A673 (cell line): ENCODE measurements around the gene TNFRSF18. TPM values are rescaled to one million over a fixed set of nuclear protein-coding genes. Genes with fewer than 3 reads are reported as not detected.

ENCODE experiments used
- BruUV-seq: library from RNA; stranded (reverse); fragments of 400-500 nt; replicated peaks from 2 replicates; lab custom pipeline; 2021; lab: Mats Ljungman, UMichigan
- CTCF ChIA-PET: fragments of 300-600 bp; sonication (Branson Sonifier 250); formaldehyde crosslinking; loops from one replicate; lab custom pipeline; 2022; ENCODE audit warnings: antibody characterized with exemption; lab: Charles Lee
- POLR2A ChIA-PET: fragments of 300-600 bp; sonication (Branson Sonifier 250); formaldehyde crosslinking; loops from one replicate; lab custom pipeline; 2022; ENCODE audit warnings: antibody characterized with exemption; ENCODE audit not compliant: low non-redundant PET; lab: Charles Lee
- DNase-seq: peaks from one replicate; pipeline ENCODE4 v3.0.0-alpha.2; 2015; ENCODE audit warnings: low spot score
- H3K27ac ChIP-seq: fragments of 200-600 bp; sonication (generic); 2 replicates; pipeline ENCODE4 v1.5.1; 2016; ENCODE audit warnings: mixed run types, low read depth, mild to moderate bottlenecking, mixed read lengths, antibody characterized with exemption, low read length; ENCODE audit not compliant: poor library complexity, severe bottlenecking
- H3K27me3 ChIP-seq: fragments of 200-600 bp; sonication (generic); replicated peaks from 2 replicates; pipeline ENCODE4 v1.6.1; 2017; ENCODE audit warnings: mixed run types, low read depth, mild to moderate bottlenecking, mixed read lengths, antibody characterized with exemption, low read length; ENCODE audit not compliant: insufficient read depth, poor library complexity
- H3K36me3 ChIP-seq: fragments of 200-600 bp; sonication (generic); 2 replicates; pipeline ENCODE4 v1.6.1; 2016; ENCODE audit warnings: mixed run types, mild to moderate bottlenecking, mixed read lengths, antibody characterized with exemption, low read length; ENCODE audit not compliant: insufficient read depth, poor library complexity, severe bottlenecking
- H3K4me1 ChIP-seq: fragments of 200-600 bp; sonication (generic); 2 replicates; pipeline ENCODE4 v1.6.1; 2017; ENCODE audit warnings: mixed run types, mild to moderate bottlenecking, mixed read lengths, antibody characterized with exemption, low read length; ENCODE audit not compliant: insufficient read depth, poor library complexity, severe bottlenecking
- H3K4me3 ChIP-seq: fragments of 200-600 bp; sonication (generic); 2 replicates; pipeline ENCODE4 v1.5.1; 2016; ENCODE audit warnings: low read depth, mixed run types, mild to moderate bottlenecking, mixed read lengths, low read length; ENCODE audit not compliant: poor library complexity, severe bottlenecking
- H3K9me3 ChIP-seq: fragments of 200-600 bp; sonication (generic); 2 replicates; pipeline ENCODE4 v1.6.1; 2016; ENCODE audit warnings: mixed run types, low read depth, mild to moderate bottlenecking, mixed read lengths, antibody characterized with exemption, low read length; ENCODE audit not compliant: poor library complexity, severe bottlenecking
- EZH2 ChIP-seq: fragments of 200-600 bp; sonication (generic); IDR thresholded peaks from 2 replicates; pipeline ENCODE4 v1.6.1; 2017; ENCODE audit warnings: borderline replicate concordance, low read depth, mild to moderate bottlenecking, mixed read lengths, antibody characterized with exemption, low read length; ENCODE audit not compliant: poor library complexity, severe bottlenecking
- intact Hi-C: fragments of 100-400 bp; cut with micrococcal nuclease; formaldehyde crosslinking; loops from one replicate; pipeline ENCODE4 v1.10.0; 2022; ENCODE audit not compliant: unreplicated experiment
- total RNA-seq: library from RNA; stranded (reverse); gene quantifications from 2 replicates; pipeline ENCODE4 v1.2.3, GENCODE V29; 2021
- TF ChIP-seq, protein P1 (sequence below): fragments of 300-800, 200-600 bp; sonication (generic); conservative IDR thresholded peaks from 2 replicates; pipeline ENCODE4 v1.5.1; 2017; ENCODE audit warnings: low read depth, mild to moderate bottlenecking, antibody characterized with exemption, low read length, moderate library complexity, mixed read lengths

TNFRSF18 gene
- total RNA-seq, 1 experiment from 2014 or later = 0.77 TPM

DNA sequence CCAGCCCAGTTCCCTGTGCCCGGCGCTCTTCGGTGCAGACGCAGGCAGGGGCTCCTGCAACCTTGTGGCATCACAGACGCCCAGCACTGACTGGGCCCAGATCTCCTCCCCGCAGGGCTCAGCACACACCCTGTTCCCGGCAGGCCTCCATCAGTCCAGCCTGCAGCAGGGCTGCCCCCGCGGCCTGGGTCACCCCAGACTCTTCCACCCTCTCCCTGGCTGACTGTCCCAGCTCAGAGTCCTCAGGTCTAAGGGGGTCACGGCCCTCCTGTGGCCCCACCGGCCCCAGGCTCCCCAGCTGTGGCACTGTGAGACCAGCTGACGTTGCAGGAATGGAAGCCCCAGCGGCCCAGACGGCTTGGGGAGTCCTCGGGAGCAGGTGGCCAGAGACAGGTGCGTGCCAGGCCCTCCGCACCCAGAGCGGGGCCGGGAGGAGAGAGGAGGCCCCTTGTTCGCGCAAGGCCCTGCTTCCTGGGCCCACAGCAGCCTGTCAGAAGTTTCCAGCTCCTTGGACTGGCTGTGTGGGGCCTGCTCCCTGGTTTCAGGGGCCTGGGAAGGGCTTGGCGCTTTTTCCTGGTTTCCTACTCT lies 29.9 kb upstream of the TNFRSF18 start:
- TF ChIP-seq EZH2 = no peak
- TF ChIP-seq, protein P1, sequence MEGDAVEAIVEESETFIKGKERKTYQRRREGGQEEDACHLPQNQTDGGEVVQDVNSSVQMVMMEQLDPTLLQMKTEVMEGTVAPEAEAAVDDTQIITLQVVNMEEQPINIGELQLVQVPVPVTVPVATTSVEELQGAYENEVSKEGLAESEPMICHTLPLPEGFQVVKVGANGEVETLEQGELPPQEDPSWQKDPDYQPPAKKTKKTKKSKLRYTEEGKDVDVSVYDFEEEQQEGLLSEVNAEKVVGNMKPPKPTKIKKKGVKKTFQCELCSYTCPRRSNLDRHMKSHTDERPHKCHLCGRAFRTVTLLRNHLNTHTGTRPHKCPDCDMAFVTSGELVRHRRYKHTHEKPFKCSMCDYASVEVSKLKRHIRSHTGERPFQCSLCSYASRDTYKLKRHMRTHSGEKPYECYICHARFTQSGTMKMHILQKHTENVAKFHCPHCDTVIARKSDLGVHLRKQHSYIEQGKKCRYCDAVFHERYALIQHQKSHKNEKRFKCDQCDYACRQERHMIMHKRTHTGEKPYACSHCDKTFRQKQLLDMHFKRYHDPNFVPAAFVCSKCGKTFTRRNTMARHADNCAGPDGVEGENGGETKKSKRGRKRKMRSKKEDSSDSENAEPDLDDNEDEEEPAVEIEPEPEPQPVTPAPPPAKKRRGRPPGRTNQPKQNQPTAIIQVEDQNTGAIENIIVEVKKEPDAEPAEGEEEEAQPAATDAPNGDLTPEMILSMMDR = no peak
- intact Hi-C loops = no loop called here
- peaks cover 16% of the 10 kb centered on the region for H3K4me1 ChIP-seq
- no peaks in the 10 kb centered on the region for H3K9me3 ChIP-seq
- DNase-seq = no peak
- H3K36me3 ChIP-seq = peaks cover 17% of the 10 kb centered on the region
- CTCF ChIA-PET = no interaction called here
- BruUV-seq = no TSS peak
- no peak overlapping the region for H3K4me3 ChIP-seq
- POLR2A ChIA-PET = no interaction called here
- H3K27me3 ChIP-seq = no peaks in the 10 kb centered on the region
- H3K27ac ChIP-seq = peak overlapping the region; percentile 18

DNA sequence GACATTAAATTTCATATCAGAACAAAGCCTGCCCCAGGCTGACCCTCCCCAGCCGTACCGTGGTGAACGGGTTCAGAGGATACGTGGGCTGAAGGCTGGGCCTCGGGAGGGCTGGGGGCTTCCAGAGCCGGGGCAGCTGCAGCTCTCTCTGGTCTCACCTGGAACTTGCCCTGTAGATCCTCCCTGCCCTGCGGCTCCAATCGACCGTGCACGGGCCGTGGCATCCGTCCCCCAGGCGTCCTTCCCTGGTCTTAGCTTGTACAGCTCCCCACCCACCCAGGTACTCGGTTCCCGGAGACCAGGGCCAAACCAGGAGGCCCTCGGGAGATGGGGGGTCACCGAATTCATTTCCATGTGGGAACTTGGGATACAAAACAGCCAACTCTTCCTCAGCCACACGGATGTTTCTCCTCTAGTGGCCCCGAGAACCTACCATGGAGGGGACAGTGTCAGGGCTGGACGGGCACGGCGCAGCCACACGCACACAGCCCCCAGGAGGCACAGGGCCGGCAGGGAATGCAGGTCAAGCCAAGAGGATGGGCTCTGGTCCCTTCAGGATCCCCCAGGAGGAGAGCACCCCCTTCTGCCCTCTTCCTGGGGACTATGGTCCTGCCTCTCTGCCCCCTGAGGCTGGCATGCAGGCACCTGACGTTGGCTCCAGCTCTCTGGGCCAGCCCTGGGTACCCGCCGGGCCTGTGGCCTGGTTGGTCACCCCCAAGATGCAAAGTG lies 28.8 kb upstream of the TNFRSF18 start:
- ChIA-PET POLR2A (no interaction called here), CTCF (no interaction called here)
- intact Hi-C loops = no loop called here
- H3K9me3 ChIP-seq = no peaks in the 10 kb centered on the region
- peaks cover 17% of the 10 kb centered on the region for H3K36me3 ChIP-seq
- BruUV-seq = no TSS peak
- H3K4me3 ChIP-seq = no peak overlapping the region
- H3K27me3 ChIP-seq = no peaks in the 10 kb centered on the region
- TF ChIP-seq EZH2 = no peak
- TF ChIP-seq, protein P1 = no peak
- no peak overlapping the region for H3K27ac ChIP-seq
- H3K4me1 ChIP-seq = peaks cover 22% of the 10 kb centered on the region
- no peak for DNase-seq

DNA sequence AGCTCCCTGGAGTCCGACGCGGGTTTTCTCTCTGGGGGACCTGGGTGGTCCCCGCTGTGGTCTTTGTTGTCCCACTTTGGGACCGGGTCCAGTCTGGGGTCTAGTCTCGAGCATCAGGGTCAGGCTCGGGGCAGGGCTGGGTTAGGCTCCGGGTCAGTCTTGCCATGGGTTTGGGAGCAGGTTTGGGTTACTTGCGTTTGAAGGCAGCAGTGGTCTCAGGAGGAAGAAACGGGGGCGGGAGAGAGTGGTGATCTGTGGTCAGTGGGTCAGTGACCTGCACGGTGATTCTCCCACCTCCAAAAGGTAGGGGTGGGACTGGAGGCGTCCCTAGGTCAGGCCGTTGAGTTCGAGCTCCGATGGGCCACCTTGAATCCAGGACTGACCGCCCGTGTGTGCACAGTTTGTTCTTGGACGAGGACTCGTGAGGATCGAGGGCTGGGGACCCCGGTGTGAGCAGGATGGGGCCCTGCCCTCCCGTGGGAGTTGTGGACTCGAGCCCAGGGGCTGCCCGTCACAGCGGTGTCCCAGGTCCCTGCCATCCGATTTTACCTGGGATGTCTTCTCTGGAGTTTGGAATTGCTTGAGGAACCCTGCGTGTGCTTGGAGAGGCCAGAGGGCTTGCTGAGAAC lies 27.9 kb upstream of the TNFRSF18 start:
- no TSS peak for BruUV-seq
- CTCF ChIA-PET = no interaction called here
- intact Hi-C loops = loop anchor here (5.0 kb wide), 1 partner anchor 112 kb away; no protein-coding TSS in a partner anchor

More for the DNA sequence above, 27.9 kb upstream of the TNFRSF18 start:
- Histone ChIP-seq H3K4me1 (peaks cover 24% of the 10 kb centered on the region), H3K4me3 (peak overlapping the region; percentile 31), H3K27me3 (no peaks in the 10 kb centered on the region), H3K36me3 (peaks cover 17% of the 10 kb centered on the region), H3K9me3 (no peaks in the 10 kb centered on the region), H3K27ac (peak overlapping the region; percentile 41)
- no peak for DNase-seq
- no peak for TF ChIP-seq EZH2
- TF ChIP-seq, protein P1 = no peak
- POLR2A ChIA-PET = no interaction called here
